Measurements from ENCODE around the gene RNF10. TPM values are rescaled to one million over a fixed set of nuclear protein-coding genes. Genes with fewer than 3 reads are reported as not detected.
"Not testable (repeated sequence)": the region's sequence is repeated elsewhere in the genome, so short reads cannot be mapped to it uniquely, and the experiment has no call there.

Gene RNF10
- total and polyA plus RNA-seq, 2 experiments from 2014 or later, result 83.9 to 128 TPM

DNA sequence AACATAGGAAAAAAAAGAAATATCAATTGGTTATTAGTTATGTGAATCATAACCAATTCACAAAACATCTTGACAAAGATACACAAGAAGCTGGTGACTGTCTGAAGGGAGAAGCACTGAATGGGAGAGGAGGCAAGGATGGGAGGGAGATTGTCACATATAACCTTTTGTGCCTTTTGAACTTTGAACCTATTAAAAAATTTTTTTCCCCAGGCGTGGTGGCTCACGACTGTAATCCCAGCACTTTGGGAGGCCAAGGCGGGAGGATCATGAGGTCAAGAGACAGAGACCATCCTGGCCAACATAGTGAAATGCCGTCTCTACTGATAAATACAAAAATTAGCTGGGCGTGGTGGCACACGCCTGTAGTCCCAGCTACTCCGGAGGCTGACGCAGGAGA is 25.6 kb upstream of the RNF10 start:
- Histone ChIP-seq H3K4me1 (ENCODE audit: insufficient read depth) (no peaks in the 10 kb centered on the region), H2AFZ (no peak overlapping the region), H3K36me3 (replicated peaks; ENCODE audit: insufficient read depth, low read depth) (no peaks in the 10 kb centered on the region), H3K4me2 (no peak overlapping the region), H4K20me1 (ENCODE audit: insufficient read depth, poor library complexity, severe bottlenecking) (no peaks in the 10 kb centered on the region), H3K9me3 (ENCODE audit: low read depth) (no peaks in the 10 kb centered on the region), H3K79me2 (no peaks in the 10 kb centered on the region), H3K9me2 (replicated peaks; ENCODE audit: insufficient read depth) (no peaks in the 10 kb centered on the region), H3K27ac (no peak overlapping the region), H3K27me3 (no peaks in the 10 kb centered on the region), H3K4me3 (no peak overlapping the region)
- WGBS (ENCODE audit: low lambda C conversion rate, missing lambda C conversion rate), result 97% methylated on average over 8 of the region's 8 CpGs
- TF ChIP-seq CTCF (IDR thresholded peaks at IDR 0.05; ENCODE audit: poor library complexity) (no peak), EZH2 (IDR thresholded peaks at IDR 0.05; ENCODE audit: borderline replicate concordance) (no peak), EZH2phosphoT487 (IDR thresholded peaks at IDR 0.05; ENCODE audit: low read depth, severe bottlenecking, unreplicated experiment) (no peak)
- DNase-seq (ENCODE audit: low spot score), result no peak

DNA sequence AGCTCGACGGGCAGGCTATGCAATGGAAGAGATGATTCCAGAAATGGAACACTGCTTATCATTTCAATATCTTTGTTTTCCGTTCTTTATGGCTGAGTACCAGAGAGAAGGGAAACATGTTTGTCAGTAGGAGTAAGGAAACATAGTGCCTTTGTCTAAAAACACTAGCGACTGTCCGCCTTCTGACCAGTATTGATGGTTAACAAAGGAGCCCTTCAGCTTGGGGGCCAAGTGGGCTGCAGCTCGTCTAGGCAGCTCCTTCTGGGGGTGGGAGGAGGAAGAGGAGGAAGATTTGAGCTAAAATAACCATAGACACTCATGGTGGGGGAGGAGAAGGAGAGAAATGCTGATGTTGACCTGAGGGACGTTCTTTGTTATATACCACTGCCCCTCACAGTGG is 20.2 kb upstream of the RNF10 start:
- Histone ChIP-seq H3K4me2 (no peak overlapping the region), H3K79me2 (no peaks in the 10 kb centered on the region), H3K4me1 (ENCODE audit: insufficient read depth) (no peaks in the 10 kb centered on the region), H2AFZ (no peak overlapping the region), H4K20me1 (ENCODE audit: insufficient read depth, poor library complexity, severe bottlenecking) (no peaks in the 10 kb centered on the region), H3K27ac (no peak overlapping the region), H3K27me3 (no peaks in the 10 kb centered on the region), H3K9me3 (ENCODE audit: low read depth) (no peaks in the 10 kb centered on the region), H3K4me3 (no peak overlapping the region), H3K36me3 (replicated peaks; ENCODE audit: insufficient read depth, low read depth) (no peaks in the 10 kb centered on the region), H3K9me2 (replicated peaks; ENCODE audit: insufficient read depth) (no peaks in the 10 kb centered on the region)
- WGBS (ENCODE audit: low lambda C conversion rate, missing lambda C conversion rate), result 97% methylated on average over 7 of the region's 7 CpGs
- TF ChIP-seq CTCF (IDR thresholded peaks at IDR 0.05; ENCODE audit: poor library complexity), result no peak
- DNase-seq (ENCODE audit: low spot score), result no peak

GRCh38 chr12:120515496-120515895 is 18.7 kb upstream of the RNF10 start:
- H3K4me1 ChIP-seq (ENCODE audit: insufficient read depth), result no peaks in the 10 kb centered on the region
- no peaks in the 10 kb centered on the region for H3K79me2 ChIP-seq
- no peaks in the 10 kb centered on the region for H3K27me3 ChIP-seq
- no peaks in the 10 kb centered on the region for H3K9me3 ChIP-seq (ENCODE audit: low read depth)
- 96% methylated on average over 2 of the region's 2 CpGs for WGBS (ENCODE audit: low lambda C conversion rate, missing lambda C conversion rate)
- H2AFZ ChIP-seq, result no peak overlapping the region
- H3K4me2 ChIP-seq, result no peak overlapping the region
- no peak overlapping the region for H3K27ac ChIP-seq
- H3K4me3 ChIP-seq, result no peak overlapping the region
- no peaks in the 10 kb centered on the region for H3K36me3 ChIP-seq (replicated peaks; ENCODE audit: insufficient read depth, low read depth)
- no peaks in the 10 kb centered on the region for H4K20me1 ChIP-seq (ENCODE audit: insufficient read depth, poor library complexity, severe bottlenecking)
- TF ChIP-seq EZH2phosphoT487 (IDR thresholded peaks at IDR 0.05; ENCODE audit: low read depth, severe bottlenecking, unreplicated experiment), result no peak
- no peak for TF ChIP-seq EZH2 (IDR thresholded peaks at IDR 0.05; ENCODE audit: borderline replicate concordance)
- TF ChIP-seq CTCF (IDR thresholded peaks at IDR 0.05; ENCODE audit: poor library complexity), result no peak
- H3K9me2 ChIP-seq (replicated peaks; ENCODE audit: insufficient read depth), result no peaks in the 10 kb centered on the region
- no peak for DNase-seq (ENCODE audit: low spot score)

- H3K9me2 ChIP-seq (replicated peaks; ENCODE audit: insufficient read depth); H3K79me2 ChIP-seq; H3K4me2 ChIP-seq; H4K20me1 ChIP-seq (ENCODE audit: insufficient read depth, poor library complexity, severe bottlenecking); H3K9me3 ChIP-seq (ENCODE audit: low read depth); H2AFZ ChIP-seq; H3K36me3 ChIP-seq (replicated peaks; ENCODE audit: insufficient read depth, low read depth); H3K27ac ChIP-seq; H3K4me3 ChIP-seq; H3K4me1 ChIP-seq (ENCODE audit: insufficient read depth); DNase-seq (ENCODE audit: low spot score); H3K27me3 ChIP-seq: not testable (repeated sequence)
- 97% methylated on average over 8 of the region's 8 CpGs for WGBS (ENCODE audit: low lambda C conversion rate, missing lambda C conversion rate)
Observed at GRCh38 chr12:120519324-120519723, 14.8 kb upstream of the RNF10 start.

All from hepatocyte (in vitro differentiated cells).